HCT116 (cell line): Measurements from ENCODE around the gene MSL1. TPM values are rescaled to one million over a fixed set of nuclear protein-coding genes. Genes with fewer than 3 reads are reported as not detected.

Experiments
- ATAC-seq: fragments of 200-7000 bp; cut with Tn5 transposase; 2 replicates; pipeline ENCODE4 v1.9.1; 2020; ENCODE audit warnings: mild to moderate bottlenecking, moderate library complexity
- BruUV-seq: library from RNA; stranded (reverse); fragments of 400-500 nt; replicated peaks from 2 replicates; lab custom pipeline; 2021; lab: Mats Ljungman, UMichigan
- CTCF ChIA-PET: fragments of 300-600 bp; sonication (Branson Sonifier 250); formaldehyde crosslinking; loops from one replicate; lab custom pipeline; 2021; ENCODE audit warnings: antibody characterized with exemption; lab: Charles Lee
- POLR2A ChIA-PET: fragments of 300-600, 350-600 bp; sonication (Branson Sonifier 250); formaldehyde crosslinking; loops from one replicate; lab custom pipeline; 2021; ENCODE audit warnings: antibody characterized with exemption; lab: Charles Lee
- RAD21 ChIA-PET, 2 experiments: fragments of 300-600 bp; sonication (Branson Sonifier 250); formaldehyde crosslinking; loops; one replicate each; lab custom pipeline; 2023; ENCODE audit warnings: low total read pairs in 2 of 2; ENCODE audit not compliant: uncharacterized antibody in 2 of 2, unreplicated experiment in 2 of 2, low non-redundant PET in 1 of 2; lab: Charles Lee
- DNase-seq: peaks from one replicate; pipeline ENCODE4 v3.0.0-alpha.2; 2010; ENCODE audit warnings: low read depth, low spot score
- H2AFZ ChIP-seq: fragments of 200-600 bp; shearing (Covaris generic), sonication (generic); 2 replicates; pipeline ENCODE4 v1.6.1; 2017; ENCODE audit warnings: low read depth, mixed run types, mixed read lengths, antibody characterized with exemption, low read length; ENCODE audit not compliant: poor library complexity, severe bottlenecking
- H3K27ac ChIP-seq: 2 replicates; pipeline ENCODE4 v1.5.1; 2012; ENCODE audit warnings: low read depth, low read length
- H3K27me3 ChIP-seq: fragments of 200-600 bp; sonication (generic); 2 replicates; pipeline ENCODE4 v1.6.1; 2016; ENCODE audit warnings: mixed run types, low read length, mixed read lengths; ENCODE audit not compliant: insufficient read depth
- H3K36me3 ChIP-seq, 2 experiments: fragments of 200-500 bp in 1 of 2; fragments of 200-600 bp in 1 of 2; sonication (Bioruptor generic) in 1 of 2; sonication (generic) in 1 of 2; 2 replicates each; pipeline versions ENCODE4 v1.5.1 to v1.6.1; 2014 to 2016; ENCODE audit warnings: low read length in 2 of 2, inconsistent platforms in 1 of 2, mixed read lengths in 1 of 2, mixed run types in 1 of 2; ENCODE audit not compliant: insufficient read depth in 2 of 2, control insufficient read depth in 1 of 2
- H3K4me1 ChIP-seq, 2 experiments: fragments of 200-600 bp in 1 of 2; sonication (generic) in 1 of 2; 2 replicates each; pipeline versions ENCODE4 v1.5.1 to v1.6.1; 2012 to 2017; ENCODE audit warnings: low read length in 2 of 2, inconsistent platforms in 1 of 2, mild to moderate bottlenecking in 1 of 2, mixed read lengths in 1 of 2, mixed run types in 1 of 2, moderate library complexity in 1 of 2; ENCODE audit not compliant: insufficient read depth in 2 of 2, control insufficient read depth in 1 of 2
- H3K4me2 ChIP-seq: fragments of 200-600 bp; sonication (generic); 2 replicates; pipeline ENCODE4 v1.6.1; 2017; ENCODE audit warnings: mixed run types, low read length, mixed read lengths
- H3K4me3 ChIP-seq, 2 experiments: fragments of 200-600 bp in 1 of 2; sonication (generic) in 1 of 2; replicated peaks in 1 of 2; 2 replicates each; pipeline ENCODE4 v1.5.1; 2011 to 2016; ENCODE audit warnings: low read length in 2 of 2, control low read depth in 1 of 2, low read depth in 1 of 2, mild to moderate bottlenecking in 1 of 2, mixed read lengths in 1 of 2, mixed run types in 1 of 2
- H3K79me2 ChIP-seq: fragments of 200-600 bp; sonication (generic); 2 replicates; pipeline ENCODE4 v1.6.1; 2017; ENCODE audit warnings: mild to moderate bottlenecking, mixed run types, low read length, moderate library complexity, mixed read lengths; ENCODE audit not compliant: insufficient read depth
- H3K9ac ChIP-seq: fragments of 200-600 bp; sonication (generic); 2 replicates; pipeline ENCODE4 v1.6.1; 2016; ENCODE audit warnings: low read length, mixed read lengths
- H3K9me2 ChIP-seq: fragments of 200-600 bp; sonication (generic), shearing (Covaris generic); 2 replicates; pipeline ENCODE4 v1.6.1; 2017; ENCODE audit warnings: mixed run types, mild to moderate bottlenecking, moderate library complexity; ENCODE audit not compliant: insufficient read depth
- H3K9me3 ChIP-seq, 2 experiments: fragments of 200-500 bp in 1 of 2; fragments of 200-600 bp in 1 of 2; sonication (Bioruptor generic) in 1 of 2; sonication (generic) in 1 of 2; 2 replicates each; pipeline ENCODE4 v1.6.1; 2014 to 2017; ENCODE audit warnings: low read length in 2 of 2, mixed read lengths in 2 of 2, inconsistent platforms in 1 of 2, low read depth in 1 of 2, mild to moderate bottlenecking in 1 of 2, mixed run types in 1 of 2, moderate library complexity in 1 of 2; ENCODE audit not compliant: control insufficient read depth in 1 of 2, insufficient read depth in 1 of 2
- H4K20me1 ChIP-seq: fragments of 200-600 bp; sonication (generic), shearing (Covaris generic); 2 replicates; pipeline ENCODE4 v1.6.1; 2017; ENCODE audit warnings: mixed run types, mild to moderate bottlenecking, moderate library complexity; ENCODE audit not compliant: insufficient read depth
- REST ChIP-seq: IDR thresholded peaks from 2 replicates; pipeline ENCODE4 v1.6.1; 2012; ENCODE audit warnings: low read depth
- ZNF274 ChIP-seq: fragments of 200-500 bp; sonication (Bioruptor generic); IDR thresholded peaks from 2 replicates; pipeline ENCODE4 v1.6.1; 2014; ENCODE audit warnings: mild to moderate bottlenecking, low read depth, low read length, inconsistent platforms
- intact Hi-C: fragments of 100-400 bp; cut with micrococcal nuclease; formaldehyde crosslinking; loops from 2 replicates; pipeline ENCODE4 v1.10.0; 2022
- total RNA-seq: library from RNA; stranded (reverse); gene quantifications from one replicate; pipeline ENCODE4 v1.2.1, GENCODE V29; 2021; ENCODE audit not compliant: unreplicated experiment

The MSL1 gene
- total RNA-seq, 1 experiment from 2014 or later, result 67.2 TPM

- no peak for TF ChIP-seq REST
Observed at GRCh38 chr17:40112191-40112711, 9.5 kb upstream of the MSL1 start (continued).

DNA sequence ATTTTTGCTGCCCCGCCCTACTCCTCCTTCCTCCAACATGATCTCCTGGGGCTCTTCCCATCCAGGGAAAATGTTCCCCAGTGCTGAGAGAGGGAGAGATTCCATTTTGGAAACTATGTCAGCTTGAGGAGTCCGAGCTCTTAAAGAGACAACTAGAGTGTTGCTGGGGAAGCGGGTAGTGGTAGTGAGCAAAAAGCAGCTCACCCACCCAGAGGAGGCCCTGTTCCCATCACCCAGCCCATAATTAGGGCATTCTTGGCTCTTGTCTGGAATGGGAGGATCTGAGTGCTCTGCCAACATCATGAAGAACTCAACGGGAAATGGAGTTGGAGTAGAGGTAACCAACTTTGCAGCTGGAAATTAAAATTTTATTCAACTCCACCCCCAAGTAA, 9.1 kb upstream of the MSL1 start:
- H3K27me3 ChIP-seq, result no peaks in the 10 kb centered on the region
- no peaks in the 10 kb centered on the region for H3K9me2 ChIP-seq
- ChIA-PET CTCF (interaction anchor here (0.6 to 6.3 kb wide), 27 partner anchors 8 to 491 kb away, joined by 3 to 69 read pairs (median 5); partner anchors contain the start of genes CASC3, NR1D1 and TOP2A), RAD21 (interaction anchor here (0.5 to 2.2 kb wide), 15 partner anchors 9 to 178 kb away, joined by 3 to 10 read pairs (median 4); partner anchors contain the start of gene NR1D1 (in 1 of the 2)), POLR2A (interaction anchor here (0.8 to 8.1 kb wide), 8 partner anchors 10 to 97 kb away, joined by 3 to 160 read pairs (median 4); partner anchors contain the start of genes CASC3, CSF3, MSL1 and NR1D1)
- H3K27ac ChIP-seq, result peak overlapping the region; percentile 9; the same call in 1 of the 2 replicates
- H3K36me3 ChIP-seq, result no peaks in the 10 kb centered on the region
- H3K9ac ChIP-seq, result peak overlapping the region; percentile 43
- H3K9me3 ChIP-seq, result no peaks in the 10 kb centered on the region
- H3K4me2 ChIP-seq, result peak overlapping the region; percentile 75
- H4K20me1 ChIP-seq, result no peaks in the 10 kb centered on the region
- BruUV-seq, result no TSS peak
- DNase-seq (no peak), ATAC-seq (no peak)
- intact Hi-C loops, result loop anchor here (1.0 to 2.0 kb wide), 4 partner anchors 28 to 178 kb away; partner anchors contain the start of gene CASC3
- no peak overlapping the region for H3K4me3 ChIP-seq
- TF ChIP-seq ZNF274, result no peak
- H2AFZ ChIP-seq, result peak overlapping the region; percentile 80
- H3K4me1 ChIP-seq, result peaks cover 66 to 76% of the 10 kb centered on the region in 2 experiments
- no peaks in the 10 kb centered on the region for H3K79me2 ChIP-seq
